ENCODE data around the gene RBM42. TPM values are rescaled to one million over a fixed set of nuclear protein-coding genes. Genes with fewer than 3 reads are reported as not detected.

RBM42 gene
- polyA plus RNA-seq, 2 of the 4 experiments (the other 2 are of a cell fraction): 80.4 to 128 TPM

GRCh38 chr19:35643255-35644205, 14.7 kb downstream of the RBM42 start:
- H3K9me3 ChIP-seq: no peaks in the 10 kb centered on the region
- peak overlapping the region; percentile 75 to 89 for H3K27ac ChIP-seq
- no peak for FAIRE-seq
- 2% methylated on average over 38 of the region's 69 CpGs for WGBS (ENCODE audit: missing lambda C conversion rate)
- H3K4me3 ChIP-seq: peak overlapping the region; percentile 61
- DNase-seq (ENCODE audit: low read depth in 1 of 2, low spot score in 1 of 2): peak; percentile 94 to 99
- ChIA-PET CTCF (interaction anchor here (0.6 to 4.2 kb wide), 21 partner anchors 8 to 323 kb away, joined by 3 to 28 read pairs (median 4); partner anchors contain the start of genes HAUS5, RBM42 and U2AF1L4), POLR2A (interaction anchor here (0.5 to 2.2 kb wide), 14 partner anchors 9 to 105 kb away, joined by 3 to 10 read pairs (median 4); partner anchors contain the start of genes HAUS5, LIN37, PSENEN and RBM42)
- peaks cover 18% of the 10 kb centered on the region; the same call in 2 of the 3 replicates for H3K4me1 ChIP-seq
- peak overlapping the region; percentile 98 for H3K4me2 ChIP-seq
- ATAC-seq: peak; percentile 61 to 75
- TF ChIP-seq RAD21 (conservative IDR thresholded peaks at IDR 0.05 in 1 of 2, IDR thresholded peaks at IDR 0.05 in 1 of 2) (0 out of 5 replicates have a peak, but pooled peaks of 1 of the 2 experiments have one; percentile 19), PBX3 (IDR thresholded peaks at IDR 0.05) (no peak; the same call in none of the 2 replicates), PHF8 (IDR thresholded peaks at IDR 0.05; ENCODE audit: borderline replicate concordance, low read depth) (peak; percentile 90), RFX5 (IDR thresholded peaks at IDR 0.05) (0 out of 2 replicates have a peak, but pooled peaks have one; percentile 37), POLR2A (IDR thresholded peaks at IDR 0.05; ENCODE audit: low read length) (peak; percentile 95), TP53 (CRISPR knock-in tag; IDR thresholded peaks at IDR 0.05) (peak; percentile 75; the same call in 1 of the 2 replicates), CEBPB (IDR thresholded peaks at IDR 0.05) (no peak), JUN (IDR thresholded peaks at IDR 0.05) (peak; percentile 90 to 97), RCOR1 (IDR thresholded peaks at IDR 0.05; ENCODE audit: low read depth, low read length) (no peak), NFE2L2 (conservative IDR thresholded peaks at IDR 0.05; ENCODE audit: low read length) (no peak), RNF2 (IDR thresholded peaks at IDR 0.05; ENCODE audit: borderline replicate concordance, low read depth) (no peak), MAZ (IDR thresholded peaks at IDR 0.05; ENCODE audit: borderline replicate concordance, low read depth, low read length) (peak; percentile 25; the same call in 1 of the 2 replicates), TFCP2L1 (CRISPR knock-in tag; IDR thresholded peaks at IDR 0.05) (no peak), RARB (CRISPR knock-in tag; IDR thresholded peaks at IDR 0.05) (no peak), FOSL2 (IDR thresholded peaks at IDR 0.05) (no peak), FOSL2 (CRISPR knock-in tag; IDR thresholded peaks at IDR 0.05) (no peak; the same call in 1 of the 2 replicates), HOXB13 (CRISPR knock-in tag; IDR thresholded peaks at IDR 0.05; ENCODE audit: low read depth) (no peak), HEYL (CRISPR knock-in tag; IDR thresholded peaks at IDR 0.05) (no peak), POLR2AphosphoS2 (conservative IDR thresholded peaks at IDR 0.05; ENCODE audit: low read length) (no peak), FOSB (CRISPR knock-in tag; IDR thresholded peaks at IDR 0.05) (no peak), MAFK (IDR thresholded peaks at IDR 0.05; ENCODE audit: partially characterized antibody) (no peak), HDAC2 (IDR thresholded peaks at IDR 0.05) (no peak), CHD2 (IDR thresholded peaks at IDR 0.05; ENCODE audit: low read length, partially characterized antibody) (peak; percentile 48), GATA3 (IDR thresholded peaks at IDR 0.05; ENCODE audit: borderline replicate concordance) (peak; percentile 91), KDM5A (IDR thresholded peaks at IDR 0.05) (no peak), EP300 (IDR thresholded peaks at IDR 0.05) (no peak), MYC (IDR thresholded peaks at IDR 0.05; ENCODE audit: borderline replicate concordance, low read length) (peak; percentile 46; the same call in 1 of the 2 replicates), KDM1A (IDR thresholded peaks at IDR 0.05; ENCODE audit: low read depth) (no peak), JUNB (IDR thresholded peaks at IDR 0.05) (no peak), EHMT2 (IDR thresholded peaks at IDR 0.05; ENCODE audit: low read depth) (no peak), ZSCAN20 (CRISPR knock-in tag; IDR thresholded peaks at IDR 0.05) (no peak), HES2 (IDR thresholded peaks at IDR 0.05) (no peak), CBX8 (IDR thresholded peaks at IDR 0.05) (no peak), CTCF (IDR thresholded peaks at IDR 0.05) (no peak), CHD4 (IDR thresholded peaks at IDR 0.05; ENCODE audit: borderline replicate concordance) (no peak), ZFP36 (IDR thresholded peaks at IDR 0.05; ENCODE audit: borderline replicate concordance, partially characterized antibody) (no peak), FOXS1 (CRISPR knock-in tag; IDR thresholded peaks at IDR 0.05) (no peak), HOXB5 (CRISPR knock-in tag; IDR thresholded peaks at IDR 0.05) (peak; percentile 62; the same call in 1 of the 2 replicates), HOXA7 (CRISPR knock-in tag; IDR thresholded peaks at IDR 0.05) (no peak)

Data from A549 (cell line).